ENCODE data around the gene MAN1B1. TPM values are rescaled to one million over a fixed set of nuclear protein-coding genes. Genes with fewer than 3 reads are reported as not detected.

The MAN1B1 gene
- total and polyA plus RNA-seq, 2 of the 8 experiments (the other 6 are each of a cell fraction or from before 2014, with no cell fraction given), result 33.7 to 36.3 TPM

DNA sequence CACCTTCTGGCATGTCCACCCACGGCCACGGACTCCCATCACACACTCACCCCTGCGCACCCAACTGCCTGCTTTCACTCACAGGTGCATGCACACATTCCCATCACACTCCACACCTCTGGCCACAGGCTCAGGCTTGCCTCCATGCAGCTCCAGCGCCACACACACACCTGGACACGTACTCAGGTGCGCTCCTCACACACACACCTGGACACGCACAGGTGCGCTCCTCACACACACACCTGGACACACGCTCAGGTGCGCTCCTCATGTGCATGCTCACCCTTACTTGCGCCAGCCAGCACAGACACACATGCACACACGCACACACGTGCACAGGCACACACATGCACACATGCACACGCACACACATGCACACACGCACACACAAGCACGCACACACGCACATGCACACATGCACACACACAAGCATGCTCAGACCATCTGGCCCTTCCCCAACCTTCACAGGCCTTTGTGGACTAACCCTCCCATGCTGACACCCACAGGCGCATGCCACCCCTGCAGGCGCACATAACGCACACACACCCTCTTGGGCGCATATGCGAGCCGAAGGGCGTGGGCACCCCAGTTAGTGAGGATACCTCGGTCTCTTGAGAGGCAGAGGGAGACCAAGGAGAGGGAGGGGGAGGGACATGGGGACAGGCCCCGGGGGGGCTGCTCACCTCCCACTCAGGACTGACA lies 60.5 kb downstream of the MAN1B1 start:
- TF ChIP-seq TAF7 (optimal IDR thresholded peaks at IDR 0.05; ENCODE audit: borderline replicate concordance, low read depth, low read length), result no peak
- TF ChIP-seq SUZ12 (IDR thresholded peaks at IDR 0.05; ENCODE audit: low read length), result no peak
- H3K9me3 ChIP-seq (ENCODE audit: insufficient read depth in 2 of 2, low read depth in 1 of 2, low read length in 1 of 2), result no peaks in the 10 kb centered on the region
- no peak overlapping the region for H2AFZ ChIP-seq (ENCODE audit: low read length)
- peaks cover 0 to 9% (median 0%) of the 10 kb centered on the region in 4 experiments; a peak in 1 of 7 replicates for H3K4me1 ChIP-seq (replicated peaks in 1 of 4; ENCODE audit: control insufficient read depth in 3 of 4, insufficient read depth in 4 of 4, low read length in 3 of 4)
- no peak overlapping the region for H3K4me2 ChIP-seq (ENCODE audit: insufficient read depth in 1 of 2, low read depth in 2 of 2, low read length in 2 of 2)
- WGBS, 2 experiments (ENCODE audit: extremely low coverage in 1 of 2, insufficient coverage in 1 of 2, insufficient read length in 1 of 2, insufficient replicate concordance in 2 of 2, low coverage in 1 of 2, low lambda C conversion rate in 2 of 2, missing lambda C conversion rate in 1 of 2), result 89% methylated on average over 24 of the region's 26 CpGs; no CpG with 5 or more reads in 1 of the 2 experiments
- peak overlapping the region; percentile 21; the same call in 1 of the 2 replicates for H2BK15ac ChIP-seq (ENCODE audit: low read length)
- H4K8ac ChIP-seq (ENCODE audit: extremely low read depth, insufficient read depth, low read length), result no peak overlapping the region
- peaks cover 2 to 9% of the 10 kb centered on the region in 2 experiments for H4K20me1 ChIP-seq (replicated peaks in 1 of 2; ENCODE audit: control insufficient read depth in 1 of 2, insufficient read depth in 2 of 2, low read length in 2 of 2)
- peak overlapping the region; percentile 28 for H2BK5ac ChIP-seq (ENCODE audit: low read depth, low read length)
- FAIRE-seq (no peak), DNase-seq (ENCODE audit: low read depth in 1 of 2, low spot score in 2 of 2) (no peak)
- H2BK120ac ChIP-seq (replicated peaks; ENCODE audit: low read depth, low read length), result no peak overlapping the region
- H2BK20ac ChIP-seq (ENCODE audit: low read length), result no peak overlapping the region
- POLR2A ChIA-PET (ENCODE audit: partially characterized antibody), result interaction anchor here (0.9 to 1.3 kb wide), 2 partner anchors 9 to 76 kb away, joined by 3 to 7 read pairs; partner anchors contain the start of gene GRIN1
- no peak overlapping the region for H3K56ac ChIP-seq (replicated peaks; ENCODE audit: insufficient read length, low read depth, low read length)
- peak overlapping the region; percentile 53 for H3K4ac ChIP-seq (replicated peaks; ENCODE audit: insufficient read length, low read depth, low read length)
- no peaks in the 10 kb centered on the region for H3K36me3 ChIP-seq (ENCODE audit: control insufficient read depth in 2 of 4, insufficient read depth in 4 of 4, low read length in 3 of 4)
- H3K23ac ChIP-seq (ENCODE audit: insufficient read length), result no peak overlapping the region
- H3K18ac ChIP-seq (ENCODE audit: extremely low read depth, low read length), result no peak overlapping the region; the same call in 1 of the 2 replicates
- H4K91ac ChIP-seq (replicated peaks; ENCODE audit: insufficient read length, low read length), result no peak overlapping the region
- H2AK5ac ChIP-seq (ENCODE audit: low read depth, low read length), result no peak overlapping the region; the same call in 1 of the 2 replicates
- H3K9ac ChIP-seq (replicated peaks in 1 of 4; ENCODE audit: extremely low read depth in 1 of 4, low read depth in 3 of 4, low read length in 3 of 4), result no peak overlapping the region
- H3K27ac ChIP-seq (ENCODE audit: low read depth, low read length), result no peak overlapping the region
- no peak overlapping the region for H4K5ac ChIP-seq (ENCODE audit: insufficient read length, low read depth, low read length)
- H3K79me1 ChIP-seq (ENCODE audit: low read depth, low read length), result no peaks in the 10 kb centered on the region
- CTCF ChIA-PET (ENCODE audit: partially characterized antibody), result interaction anchor here (0.9 to 1.4 kb wide), 6 partner anchors 16 to 118 kb away, joined by 3 read pairs; no protein-coding TSS in a partner anchor
- H3K27me3 ChIP-seq (replicated peaks in 1 of 4; ENCODE audit: control insufficient read depth in 3 of 4, extremely low read depth in 1 of 4, insufficient read depth in 3 of 4, low read length in 3 of 4), result peaks cover 0 to 17% (median 14%) of the 10 kb centered on the region in 4 experiments; a peak in 5 of 7 replicates
- H3K4me3 ChIP-seq (ENCODE audit: extremely low read depth in 1 of 4, insufficient read depth in 2 of 4, low read depth in 3 of 4, low read length in 4 of 4), result no peak overlapping the region
- no peaks in the 10 kb centered on the region for H3K79me2 ChIP-seq (ENCODE audit: control insufficient read depth in 1 of 2, insufficient read depth in 2 of 2, low read length in 2 of 2)
- no peaks in the 10 kb centered on the region for H3K23me2 ChIP-seq (ENCODE audit: low read depth, low read length)
- no peak overlapping the region for H3K14ac ChIP-seq (ENCODE audit: insufficient read length)
- H2BK12ac ChIP-seq (ENCODE audit: low read depth, low read length), result peak overlapping the region; percentile 94; the same call in 1 of the 2 replicates
